Smooth muscle cell (in vitro differentiated cells): ENCODE measurements around the gene PRRG1. TPM values are rescaled to one million over a fixed set of nuclear protein-coding genes. Genes with fewer than 3 reads are reported as not detected.
"Not testable (repeated sequence)": the region's sequence is repeated elsewhere in the genome, so short reads cannot be mapped to it uniquely, and the experiment has no call there.

ENCODE experiments used
- DNase-seq: peaks from one replicate; lab custom pipeline; 2025; ENCODE audit not compliant: unreplicated experiment; lab: John Stamatoyannopoulos, UW
- H2AFZ ChIP-seq: fragments of 200-600 bp; sonication (generic); 2 replicates; pipeline ENCODE4 v1.6.0; 2016; ENCODE audit warnings: antibody characterized with exemption, low read depth, mild to moderate bottlenecking
- H3F3A ChIP-seq: fragments of 200-600 bp; sonication (generic); 2 replicates; pipeline ENCODE4 v1.6.0; 2017; ENCODE audit warnings: antibody characterized with exemption, low read depth
- H3K27ac ChIP-seq: fragments of 200-600 bp; sonication (generic); 2 replicates; pipeline ENCODE4 v1.5.1; 2016; ENCODE audit warnings: low read depth, mild to moderate bottlenecking
- H3K27me3 ChIP-seq: fragments of 200-600 bp; sonication (generic); 2 replicates; pipeline ENCODE4 v1.6.1; 2016; ENCODE audit warnings: low read depth, mild to moderate bottlenecking
- H3K36me3 ChIP-seq: fragments of 200-600 bp; sonication (generic); 2 replicates; pipeline ENCODE4 v1.5.1; 2016; ENCODE audit warnings: low read depth
- H3K4me1 ChIP-seq: fragments of 200-600 bp; sonication (generic); 2 replicates; pipeline ENCODE4 v1.5.1; 2016; ENCODE audit warnings: low read depth
- H3K4me2 ChIP-seq: fragments of 200-600 bp; sonication (generic); 2 replicates; pipeline ENCODE4 v1.6.0; 2016; ENCODE audit warnings: mild to moderate bottlenecking
- H3K4me3 ChIP-seq: fragments of 200-600 bp; sonication (generic); 2 replicates; pipeline ENCODE4 v1.5.1; 2016; ENCODE audit warnings: mild to moderate bottlenecking
- H3K79me2 ChIP-seq: fragments of 200-600 bp; sonication (generic); 2 replicates; pipeline ENCODE4 v1.6.0; 2016; ENCODE audit warnings: low read depth, mild to moderate bottlenecking
- H3K9ac ChIP-seq: fragments of 200-600 bp; sonication (generic); 2 replicates; pipeline ENCODE4 v1.6.0; 2016; ENCODE audit warnings: low read depth
- H3K9me3 ChIP-seq: fragments of 200-600 bp; sonication (generic); replicated peaks from 2 replicates; pipeline ENCODE4 v1.5.1; 2016; ENCODE audit warnings: low read depth
- H4K20me1 ChIP-seq: fragments of 200-600 bp; sonication (generic); 2 replicates; pipeline ENCODE4 v1.6.0; 2016; ENCODE audit warnings: low read depth
- CTCF ChIP-seq: fragments of 200-600 bp; sonication (generic); IDR thresholded peaks from 2 replicates; pipeline ENCODE4 v1.5.1; 2017; ENCODE audit warnings: borderline replicate concordance, mild to moderate bottlenecking, antibody characterized with exemption; ENCODE audit not compliant: insufficient read depth, poor library complexity, severe bottlenecking
- WGBS: methylation state at CpG from one replicate; pipeline ENCODE4 v1.1.7; 2016; ENCODE audit warnings: low lambda C conversion rate; 5-methylcytosine and 5-hydroxymethylcytosine counted together
- polyA plus RNA-seq: library from polyadenylated mRNA; unstranded; fragments of >200 nt; fragmentation: Nextera tagmentation; extraction: Ambion mirVana; gene quantifications from 2 replicates; pipeline ENCODE4 v1.2.1, GENCODE V29; 2016
- total RNA-seq: library from RNA; depleted of rRNA; stranded (reverse); fragments of >200 nt; gene quantifications from 2 replicates; pipeline ENCODE4 v1.2.3, GENCODE V29; 2014

Gene PRRG1
- total and polyA plus RNA-seq, 2 experiments from 2014 or later = 14.4 to 33.3 TPM

GRCh38 chrX:37487271-37487670, 138.1 kb downstream of the PRRG1 start:
- no peaks in the 10 kb centered on the region for H3K9me3 ChIP-seq
- no peak overlapping the region for H3K4me3 ChIP-seq
- no peak for TF ChIP-seq CTCF
- H3K27me3 ChIP-seq = no peaks in the 10 kb centered on the region
- WGBS = 98% methylated on average over 5 of the region's 5 CpGs
- H3K9ac ChIP-seq = no peak overlapping the region
- H3K36me3 ChIP-seq = no peaks in the 10 kb centered on the region
- H3F3A ChIP-seq = no peaks in the 10 kb centered on the region
- H3K79me2 ChIP-seq = no peaks in the 10 kb centered on the region
- no peaks in the 10 kb centered on the region for H3K4me1 ChIP-seq
- no peak for DNase-seq
- H4K20me1 ChIP-seq = no peaks in the 10 kb centered on the region
- no peak overlapping the region for H3K27ac ChIP-seq
- no peak overlapping the region for H3K4me2 ChIP-seq
- H2AFZ ChIP-seq = no peak overlapping the region

- Histone ChIP-seq H3K27me3 (no peaks in the 10 kb centered on the region), H3K36me3 (no peaks in the 10 kb centered on the region), H3K9ac (no peak overlapping the region), H3K9me3 (no peaks in the 10 kb centered on the region), H3K4me1 (no peaks in the 10 kb centered on the region), H3K4me2 (no peak overlapping the region), H3K27ac (no peak overlapping the region), H3K79me2 (no peaks in the 10 kb centered on the region), H3K4me3 (no peak overlapping the region), H3F3A (no peaks in the 10 kb centered on the region), H4K20me1 (no peaks in the 10 kb centered on the region), H2AFZ (no peak overlapping the region)
- 85% methylated on average over 3 of the region's 3 CpGs for WGBS
- no peak for DNase-seq
- no peak for TF ChIP-seq CTCF
Observed at GRCh38 chrX:37488323-37488722, 139.2 kb downstream of the PRRG1 start.

- no peak for TF ChIP-seq CTCF
- no peak overlapping the region for H3K4me3 ChIP-seq
- no peaks in the 10 kb centered on the region for H3K79me2 ChIP-seq
- H3K4me1 ChIP-seq = no peaks in the 10 kb centered on the region
- H3K27ac ChIP-seq = no peak overlapping the region
- H2AFZ ChIP-seq = no peak overlapping the region
- DNase-seq = no peak
- no peak overlapping the region for H3K4me2 ChIP-seq
- no peaks in the 10 kb centered on the region for H3K27me3 ChIP-seq
- H3K9ac ChIP-seq = no peak overlapping the region
- H3K36me3 ChIP-seq = no peaks in the 10 kb centered on the region
- no peaks in the 10 kb centered on the region for H3K9me3 ChIP-seq
- WGBS = over 99% methylated on average over 12 of the region's 34 CpGs
- H4K20me1 ChIP-seq = no peaks in the 10 kb centered on the region
- no peaks in the 10 kb centered on the region for H3F3A ChIP-seq
Observed at GRCh38 chrX:37491686-37492085, 142.5 kb downstream of the PRRG1 start.

- not testable (repeated sequence) for DNase-seq, H3K27me3 ChIP-seq, H3K9me3 ChIP-seq
Observed at GRCh38 chrX:37495760-37496159, 146.6 kb downstream of the PRRG1 start.

GRCh38 chrX:37497126-37497525, 148.0 kb downstream of the PRRG1 start:
- 91% methylated on average over 1 of the region's 1 CpG for WGBS
- not testable (repeated sequence) for H3F3A ChIP-seq, H3K9me3 ChIP-seq, H3K27me3 ChIP-seq, H3K4me1 ChIP-seq, H3K36me3 ChIP-seq, H4K20me1 ChIP-seq, H3K79me2 ChIP-seq, H3K9ac ChIP-seq, H3K4me3 ChIP-seq, H2AFZ ChIP-seq, H3K4me2 ChIP-seq, DNase-seq, H3K27ac ChIP-seq

More at GRCh38 chrX:37495760-37496159, 146.6 kb downstream of the PRRG1 start:
- H3K4me2 ChIP-seq, H3F3A ChIP-seq, H3K36me3 ChIP-seq, H3K27ac ChIP-seq, H2AFZ ChIP-seq, H3K4me1 ChIP-seq, H3K9ac ChIP-seq, H3K4me3 ChIP-seq, H3K79me2 ChIP-seq, H4K20me1 ChIP-seq: not testable (repeated sequence)
- peak; percentile 22 for TF ChIP-seq CTCF
- 10% methylated on average over 2 of the region's 2 CpGs for whole genome bisulfite sequencing

GRCh38 chrX:37498323-37498722, 149.2 kb downstream of the PRRG1 start:
- H3K27me3 ChIP-seq, H4K20me1 ChIP-seq, DNase-seq, H3K9me3 ChIP-seq, H3K4me1 ChIP-seq, H3K79me2 ChIP-seq, H2AFZ ChIP-seq, H3K4me3 ChIP-seq, H3F3A ChIP-seq, H3K9ac ChIP-seq, H3K4me2 ChIP-seq, H3K36me3 ChIP-seq, H3K27ac ChIP-seq: not testable (repeated sequence)
